ENCODE measurements around the gene CSF2. TPM values are rescaled to one million over a fixed set of nuclear protein-coding genes. Genes with fewer than 3 reads are reported as not detected.

CSF2 gene
- total RNA-seq, 1 experiment from 2014 or later = not detected

GRCh38 chr5:132087176-132087575 is 13.6 kb downstream of the CSF2 start:
- H3F3A ChIP-seq (ENCODE audit: insufficient read depth, low read depth) = peaks cover 4% of the 10 kb centered on the region; the same call in 1 of the 2 replicates
- intact Hi-C loops (cut with micrococcal nuclease; ENCODE audit: unreplicated experiment) = no loop called here
- BruUV-seq (replicated peaks) = no TSS peak
- H3K4me3 ChIP-seq = no peak overlapping the region
- DNase-seq = no peak
- H3K9me2 ChIP-seq (ENCODE audit: insufficient read depth) = no peaks in the 10 kb centered on the region
- no peaks in the 10 kb centered on the region for H4K20me1 ChIP-seq (ENCODE audit: insufficient read depth)
- H3K4me1 ChIP-seq (replicated peaks; ENCODE audit: insufficient read depth) = peaks cover 22% of the 10 kb centered on the region; the same call in 1 of the 2 replicates
- no peaks in the 10 kb centered on the region for H3K27me3 ChIP-seq (ENCODE audit: insufficient read depth, low read depth)
- ChIA-PET POLR2A (ENCODE audit: unreplicated experiment) (no interaction called here), CTCF (no interaction called here)
- H3K36me3 ChIP-seq (ENCODE audit: low read depth) = no peaks in the 10 kb centered on the region
- TF ChIP-seq CTCF (conservative IDR thresholded peaks at IDR 0.05) (no peak), EZH2 (IDR thresholded peaks at IDR 0.05; ENCODE audit: low read depth) (no peak)
- H3K9me3 ChIP-seq (ENCODE audit: insufficient read depth, low read depth) = no peaks in the 10 kb centered on the region
- no peaks in the 10 kb centered on the region for H3K79me2 ChIP-seq (ENCODE audit: low read depth)
- H2AFZ ChIP-seq = no peak overlapping the region
- no peak overlapping the region for H3K27ac ChIP-seq
- no peak overlapping the region for H3K4me2 ChIP-seq

DNA sequence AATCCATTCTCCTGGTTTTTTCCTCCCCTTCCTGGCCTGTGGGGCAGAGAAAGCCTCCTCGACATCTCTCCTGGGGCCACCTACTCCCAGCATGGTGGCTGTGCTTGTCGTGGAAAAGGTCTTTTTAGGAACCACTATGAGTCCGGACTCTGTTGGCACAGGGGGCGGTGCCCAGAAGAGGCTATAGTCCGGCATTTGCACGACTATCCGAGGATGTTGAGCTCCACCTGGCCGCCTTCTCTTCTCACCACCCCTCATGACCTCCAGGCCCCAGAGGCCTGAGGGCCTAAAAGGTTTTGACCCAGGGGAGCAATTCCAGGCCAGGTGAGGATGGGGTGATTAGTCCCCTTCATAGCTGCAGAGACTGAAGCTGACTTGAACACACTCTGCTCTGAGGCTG is 14.1 kb downstream of the CSF2 start:
- H3K4me1 ChIP-seq (replicated peaks; ENCODE audit: insufficient read depth) = peaks cover 22% of the 10 kb centered on the region; the same call in 1 of the 2 replicates
- H3K27me3 ChIP-seq (ENCODE audit: insufficient read depth, low read depth) = no peaks in the 10 kb centered on the region
- H3K9me3 ChIP-seq (ENCODE audit: insufficient read depth, low read depth) = no peaks in the 10 kb centered on the region
- H2AFZ ChIP-seq = no peak overlapping the region
- intact Hi-C loops (cut with micrococcal nuclease; ENCODE audit: unreplicated experiment) = no loop called here
- peaks cover 4% of the 10 kb centered on the region; the same call in 1 of the 2 replicates for H3F3A ChIP-seq (ENCODE audit: insufficient read depth, low read depth)
- no peaks in the 10 kb centered on the region for H3K9me2 ChIP-seq (ENCODE audit: insufficient read depth)
- H3K79me2 ChIP-seq (ENCODE audit: low read depth) = no peaks in the 10 kb centered on the region
- DNase-seq = no peak
- H3K4me2 ChIP-seq = no peak overlapping the region
- no peak for TF ChIP-seq EZH2 (IDR thresholded peaks at IDR 0.05; ENCODE audit: low read depth)
- ChIA-PET POLR2A (ENCODE audit: unreplicated experiment) (no interaction called here), CTCF (no interaction called here)
- BruUV-seq (replicated peaks) = no TSS peak
- no peak overlapping the region for H3K4me3 ChIP-seq
- H3K36me3 ChIP-seq (ENCODE audit: low read depth) = no peaks in the 10 kb centered on the region
- no peak overlapping the region for H3K27ac ChIP-seq
- H4K20me1 ChIP-seq (ENCODE audit: insufficient read depth) = no peaks in the 10 kb centered on the region

- no peaks in the 10 kb centered on the region for H4K20me1 ChIP-seq (ENCODE audit: insufficient read depth)
- no peaks in the 10 kb centered on the region for H3K9me3 ChIP-seq (ENCODE audit: insufficient read depth, low read depth)
- H3K36me3 ChIP-seq (ENCODE audit: low read depth) = no peaks in the 10 kb centered on the region
- no peak for DNase-seq
- H3K4me2 ChIP-seq = no peak overlapping the region
- intact Hi-C loops (cut with micrococcal nuclease; ENCODE audit: unreplicated experiment) = no loop called here
- POLR2A ChIA-PET (ENCODE audit: unreplicated experiment) = no interaction called here
- H3K9me2 ChIP-seq (ENCODE audit: insufficient read depth) = no peaks in the 10 kb centered on the region
- no peak overlapping the region for H3K27ac ChIP-seq
- no peaks in the 10 kb centered on the region for H3K79me2 ChIP-seq (ENCODE audit: low read depth)
- no peak overlapping the region for H3K4me3 ChIP-seq
- H3K4me1 ChIP-seq (replicated peaks; ENCODE audit: insufficient read depth) = peaks cover 38% of the 10 kb centered on the region
- CTCF ChIA-PET = no interaction called here
- H3F3A ChIP-seq (ENCODE audit: insufficient read depth, low read depth) = peaks cover 16% of the 10 kb centered on the region; the same call in 1 of the 2 replicates
- no TSS peak for BruUV-seq (replicated peaks)
- TF ChIP-seq CTCF (conservative IDR thresholded peaks at IDR 0.05) (no peak), EZH2 (IDR thresholded peaks at IDR 0.05; ENCODE audit: low read depth) (no peak)
- H2AFZ ChIP-seq = no peak overlapping the region
- no peaks in the 10 kb centered on the region for H3K27me3 ChIP-seq (ENCODE audit: insufficient read depth, low read depth)
Observed at GRCh38 chr5:132089363-132089762, 15.8 kb downstream of the CSF2 start.

DNA sequence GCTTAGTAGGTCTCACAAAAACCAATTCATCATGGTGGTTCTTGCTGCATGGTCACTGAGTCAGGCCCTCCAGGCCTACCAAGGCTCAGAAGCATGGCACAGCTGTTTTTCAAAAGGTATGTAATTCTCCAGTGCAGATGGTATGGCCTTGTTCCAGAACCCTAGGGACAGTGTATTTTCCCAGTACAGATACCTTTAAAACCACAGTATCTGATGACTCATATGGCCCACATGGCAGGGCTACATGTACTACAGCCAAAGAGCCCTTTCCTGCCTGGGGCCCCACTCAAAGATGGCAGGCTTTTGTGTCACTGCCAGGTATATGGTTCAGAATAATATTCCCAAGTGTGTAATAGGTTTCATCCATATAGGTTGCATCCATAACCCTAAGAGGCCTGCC is 16.5 kb downstream of the CSF2 start:
- intact Hi-C loops (cut with micrococcal nuclease; ENCODE audit: unreplicated experiment) = loop anchor here (1.0 kb wide), 1 partner anchor 13 kb away; no protein-coding TSS in a partner anchor
- H3K36me3 ChIP-seq (ENCODE audit: low read depth) = no peaks in the 10 kb centered on the region
- H3K79me2 ChIP-seq (ENCODE audit: low read depth) = no peaks in the 10 kb centered on the region
- H4K20me1 ChIP-seq (ENCODE audit: insufficient read depth) = no peaks in the 10 kb centered on the region
- CTCF ChIA-PET = no interaction called here
- BruUV-seq (replicated peaks) = no TSS peak
- no peaks in the 10 kb centered on the region for H3K27me3 ChIP-seq (ENCODE audit: insufficient read depth, low read depth)
- no peak for TF ChIP-seq EZH2 (IDR thresholded peaks at IDR 0.05; ENCODE audit: low read depth)
- no peak for TF ChIP-seq CTCF (conservative IDR thresholded peaks at IDR 0.05)
- peaks cover 45% of the 10 kb centered on the region for H3K4me1 ChIP-seq (replicated peaks; ENCODE audit: insufficient read depth)
- DNase-seq = peak; percentile 62 to 77
- H3K9me3 ChIP-seq (ENCODE audit: insufficient read depth, low read depth) = no peaks in the 10 kb centered on the region
- H3K4me2 ChIP-seq = no peak overlapping the region
- H3K27ac ChIP-seq = no peak overlapping the region
- no peak overlapping the region for H2AFZ ChIP-seq
- no peak overlapping the region for H3K4me3 ChIP-seq
- POLR2A ChIA-PET (ENCODE audit: unreplicated experiment) = no interaction called here
- peaks cover 19% of the 10 kb centered on the region for H3F3A ChIP-seq (ENCODE audit: insufficient read depth, low read depth)
- H3K9me2 ChIP-seq (ENCODE audit: insufficient read depth) = no peaks in the 10 kb centered on the region

Measured in PC-9 (cell line).